ENCODE results near the gene WSB1. TPM values are rescaled to one million over a fixed set of nuclear protein-coding genes. Genes with fewer than 3 reads are reported as not detected.

The WSB1 gene
- total and polyA plus RNA-seq, 2 experiments from 2014 or later = 101 to 108 TPM

- TF ChIP-seq, protein P1, sequence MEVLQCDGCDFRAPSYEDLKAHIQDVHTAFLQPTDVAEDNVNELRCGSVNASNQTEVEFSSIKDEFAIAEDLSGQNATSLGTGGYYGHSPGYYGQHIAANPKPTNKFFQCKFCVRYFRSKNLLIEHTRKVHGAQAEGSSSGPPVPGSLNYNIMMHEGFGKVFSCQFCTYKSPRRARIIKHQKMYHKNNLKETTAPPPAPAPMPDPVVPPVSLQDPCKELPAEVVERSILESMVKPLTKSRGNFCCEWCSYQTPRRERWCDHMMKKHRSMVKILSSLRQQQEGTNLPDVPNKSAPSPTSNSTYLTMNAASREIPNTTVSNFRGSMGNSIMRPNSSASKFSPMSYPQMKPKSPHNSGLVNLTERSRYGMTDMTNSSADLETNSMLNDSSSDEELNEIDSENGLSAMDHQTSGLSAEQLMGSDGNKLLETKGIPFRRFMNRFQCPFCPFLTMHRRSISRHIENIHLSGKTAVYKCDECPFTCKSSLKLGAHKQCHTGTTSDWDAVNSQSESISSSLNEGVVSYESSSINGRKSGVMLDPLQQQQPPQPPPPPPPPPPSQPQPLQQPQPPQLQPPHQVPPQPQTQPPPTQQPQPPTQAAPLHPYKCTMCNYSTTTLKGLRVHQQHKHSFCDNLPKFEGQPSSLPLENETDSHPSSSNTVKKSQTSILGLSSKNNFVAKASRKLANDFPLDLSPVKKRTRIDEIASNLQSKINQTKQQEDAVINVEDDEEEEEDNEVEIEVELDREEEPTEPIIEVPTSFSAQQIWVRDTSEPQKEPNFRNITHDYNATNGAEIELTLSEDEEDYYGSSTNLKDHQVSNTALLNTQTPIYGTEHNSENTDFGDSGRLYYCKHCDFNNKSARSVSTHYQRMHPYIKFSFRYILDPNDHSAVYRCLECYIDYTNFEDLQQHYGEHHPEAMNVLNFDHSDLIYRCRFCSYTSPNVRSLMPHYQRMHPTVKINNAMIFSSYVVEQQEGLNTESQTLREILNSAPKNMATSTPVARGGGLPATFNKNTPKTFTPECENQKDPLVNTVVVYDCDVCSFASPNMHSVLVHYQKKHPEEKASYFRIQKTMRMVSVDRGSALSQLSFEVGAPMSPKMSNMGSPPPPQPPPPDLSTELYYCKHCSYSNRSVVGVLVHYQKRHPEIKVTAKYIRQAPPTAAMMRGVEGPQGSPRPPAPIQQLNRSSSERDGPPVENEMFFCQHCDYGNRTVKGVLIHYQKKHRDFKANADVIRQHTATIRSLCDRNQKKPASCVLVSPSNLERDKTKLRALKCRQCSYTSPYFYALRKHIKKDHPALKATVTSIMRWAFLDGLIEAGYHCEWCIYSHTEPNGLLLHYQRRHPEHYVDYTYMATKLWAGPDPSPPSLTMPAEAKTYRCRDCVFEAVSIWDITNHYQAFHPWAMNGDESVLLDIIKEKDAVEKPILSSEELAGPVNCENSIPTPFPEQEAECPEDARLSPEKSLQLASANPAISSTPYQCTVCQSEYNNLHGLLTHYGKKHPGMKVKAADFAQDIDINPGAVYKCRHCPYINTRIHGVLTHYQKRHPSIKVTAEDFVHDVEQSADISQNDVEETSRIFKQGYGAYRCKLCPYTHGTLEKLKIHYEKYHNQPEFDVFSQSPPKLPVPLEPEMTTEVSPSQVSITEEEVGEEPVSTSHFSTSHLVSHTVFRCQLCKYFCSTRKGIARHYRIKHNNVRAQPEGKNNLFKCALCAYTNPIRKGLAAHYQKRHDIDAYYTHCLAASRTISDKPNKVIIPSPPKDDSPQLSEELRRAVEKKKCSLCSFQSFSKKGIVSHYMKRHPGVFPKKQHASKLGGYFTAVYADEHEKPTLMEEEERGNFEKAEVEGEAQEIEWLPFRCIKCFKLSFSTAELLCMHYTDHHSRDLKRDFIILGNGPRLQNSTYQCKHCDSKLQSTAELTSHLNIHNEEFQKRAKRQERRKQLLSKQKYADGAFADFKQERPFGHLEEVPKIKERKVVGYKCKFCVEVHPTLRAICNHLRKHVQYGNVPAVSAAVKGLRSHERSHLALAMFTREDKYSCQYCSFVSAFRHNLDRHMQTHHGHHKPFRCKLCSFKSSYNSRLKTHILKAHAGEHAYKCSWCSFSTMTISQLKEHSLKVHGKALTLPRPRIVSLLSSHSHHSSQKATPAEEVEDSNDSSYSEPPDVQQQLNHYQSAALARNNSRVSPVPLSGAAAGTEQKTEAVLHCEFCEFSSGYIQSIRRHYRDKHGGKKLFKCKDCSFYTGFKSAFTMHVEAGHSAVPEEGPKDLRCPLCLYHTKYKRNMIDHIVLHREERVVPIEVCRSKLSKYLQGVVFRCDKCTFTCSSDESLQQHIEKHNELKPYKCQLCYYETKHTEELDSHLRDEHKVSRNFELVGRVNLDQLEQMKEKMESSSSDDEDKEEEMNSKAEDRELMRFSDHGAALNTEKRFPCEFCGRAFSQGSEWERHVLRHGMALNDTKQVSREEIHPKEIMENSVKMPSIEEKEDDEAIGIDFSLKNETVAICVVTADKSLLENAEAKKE (CRISPR knock-in tag; IDR thresholded peaks at IDR 0.05) = no peak
- TF ChIP-seq, protein P2, sequence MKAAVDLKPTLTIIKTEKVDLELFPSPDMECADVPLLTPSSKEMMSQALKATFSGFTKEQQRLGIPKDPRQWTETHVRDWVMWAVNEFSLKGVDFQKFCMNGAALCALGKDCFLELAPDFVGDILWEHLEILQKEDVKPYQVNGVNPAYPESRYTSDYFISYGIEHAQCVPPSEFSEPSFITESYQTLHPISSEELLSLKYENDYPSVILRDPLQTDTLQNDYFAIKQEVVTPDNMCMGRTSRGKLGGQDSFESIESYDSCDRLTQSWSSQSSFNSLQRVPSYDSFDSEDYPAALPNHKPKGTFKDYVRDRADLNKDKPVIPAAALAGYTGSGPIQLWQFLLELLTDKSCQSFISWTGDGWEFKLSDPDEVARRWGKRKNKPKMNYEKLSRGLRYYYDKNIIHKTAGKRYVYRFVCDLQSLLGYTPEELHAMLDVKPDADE (IDR thresholded peaks at IDR 0.05) = no peak
- TF ChIP-seq ZNF114 (CRISPR knock-in tag; IDR thresholded peaks at IDR 0.05) = no peak
These were observed 9.8 kb downstream of the WSB1 start (continued) for GRCh38 chr17:27303734-27304133.

GRCh38 chr17:27306276-27306835 lies 12.4 kb downstream of the WSB1 start:
- Histone ChIP-seq H3K4me2 (no peak overlapping the region), H4K20me1 (replicated peaks; ENCODE audit: insufficient read depth) (peaks cover 21% of the 10 kb centered on the region), H3K4me1 (ENCODE audit: insufficient read depth) (no peaks in the 10 kb centered on the region), H3K36me3 (ENCODE audit: insufficient read depth) (peaks cover 40% of the 10 kb centered on the region; the same call in 1 of the 2 replicates), H3K27me3 (ENCODE audit: insufficient read depth) (no peaks in the 10 kb centered on the region), H3K9me2 (ENCODE audit: insufficient read depth) (no peaks in the 10 kb centered on the region), H3K4me3 (no peak overlapping the region), H3F3A (replicated peaks; ENCODE audit: low read depth) (no peaks in the 10 kb centered on the region), H2AFZ (no peak overlapping the region), H3K79me2 (replicated peaks; ENCODE audit: insufficient read depth) (peaks cover 47% of the 10 kb centered on the region), H3K27ac (ENCODE audit: low read depth) (no peak overlapping the region)
- H3K9me3 Mint-ChIP-seq = no peaks in the 10 kb centered on the region
- H3K4me3 Mint-ChIP-seq = no peak overlapping the region
- H3K36me3 Mint-ChIP-seq (ENCODE audit: low read depth) = peaks cover 48% of the 10 kb centered on the region; the same call in 2 of the 3 replicates
- no peaks in the 10 kb centered on the region for H3K4me1 Mint-ChIP-seq
- H3K27me3 Mint-ChIP-seq (ENCODE audit: insufficient read depth, low read depth, poor library complexity) = no peaks in the 10 kb centered on the region
- DNase-seq (ENCODE audit: low spot score) (no peak), ATAC-seq (no peak)
- no peak overlapping the region for H3K27ac Mint-ChIP-seq
- no peak for TF ChIP-seq ZNF114 (CRISPR knock-in tag; IDR thresholded peaks at IDR 0.05)
- no peak for TF ChIP-seq ZNF331 (CRISPR knock-in tag; IDR thresholded peaks at IDR 0.05; ENCODE audit: low read depth)
- no peak for TF ChIP-seq EZH2 (IDR thresholded peaks at IDR 0.05; ENCODE audit: low read depth, unreplicated experiment)
- TF ChIP-seq, protein P2 (IDR thresholded peaks at IDR 0.05) = no peak
- TF ChIP-seq NANOG (IDR thresholded peaks at IDR 0.05; ENCODE audit: borderline replicate concordance) = no peak
- TF ChIP-seq REST (IDR thresholded peaks at IDR 0.05; ENCODE audit: unreplicated experiment) = no peak

Measured in GM23338 (cell line).